ENCODE data around the gene AGER.
"Not testable (repeated sequence)": the region's sequence is repeated elsewhere in the genome, so short reads cannot be mapped to it uniquely, and the experiment has no call there.

The AGER gene

DNA sequence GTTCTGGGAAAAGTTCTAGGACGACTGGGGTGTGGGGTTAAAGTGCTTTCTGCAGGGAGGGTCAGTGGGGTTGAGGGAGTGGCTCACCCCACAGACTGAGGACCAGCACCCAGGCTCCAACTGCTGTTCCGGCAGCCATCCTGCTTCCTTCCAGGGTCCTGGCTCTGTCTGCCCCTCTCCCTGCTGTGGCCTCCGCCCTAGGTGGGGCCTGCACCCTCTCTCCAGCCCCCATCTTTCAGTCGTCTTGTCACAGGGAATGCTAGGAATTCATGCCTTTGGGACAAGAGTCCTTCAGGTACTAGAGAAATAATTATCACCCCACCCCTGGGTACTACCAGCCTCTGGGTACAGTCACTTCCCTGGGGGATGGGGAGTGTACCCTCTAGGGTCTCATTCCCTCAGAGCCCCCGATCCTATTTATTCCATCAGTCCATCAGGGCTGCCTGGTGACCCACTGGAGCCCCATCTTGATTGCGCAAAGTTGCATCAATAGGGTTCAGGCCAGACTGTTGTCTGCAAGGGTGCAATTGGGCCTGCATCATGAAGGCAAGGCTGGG, at the start of gene AGER:
Gene AGER (minus strand): TSS at position 170 of the 557 bp plus-strand sequence. CDS start 31 bp downstream, at position 139.
- no peak for DNase-seq

DNA sequence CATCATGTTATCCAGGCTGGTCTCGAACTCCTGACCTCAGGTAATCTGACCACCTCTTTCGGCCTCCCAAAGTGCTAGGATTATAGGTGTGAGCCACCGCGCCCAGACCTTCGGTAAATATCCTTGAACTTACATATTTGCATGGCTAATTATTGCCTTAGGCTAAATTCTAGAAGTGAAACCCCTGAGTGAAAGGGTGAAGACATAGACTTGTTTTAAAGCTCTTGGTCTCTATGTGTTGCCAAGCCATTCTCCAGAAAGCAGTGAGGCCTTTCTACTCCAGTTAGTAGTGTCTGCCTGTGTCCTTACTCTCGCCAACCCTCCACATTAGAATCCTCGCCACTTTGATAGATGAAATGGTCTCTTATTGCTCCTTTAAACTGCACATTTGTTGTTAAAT, 42.4 kb upstream of the AGER start:
- no peak for DNase-seq

GRCh38 chr6:32224696-32225095, 40.6 kb upstream of the AGER start:
- no peak for DNase-seq

- no peak for DNase-seq
Observed at GRCh38 chr6:32223258-32224235, 39.5 kb upstream of the AGER start, which contains the start of gene NOTCH4. NOTCH4 (minus strand) TSS chr6:32224067; CDS start chr6:32223928, 139 bp downstream.

GRCh38 chr6:32222333-32223230, 38.5 kb upstream of the AGER start:
- DNase-seq: no peak

DNA sequence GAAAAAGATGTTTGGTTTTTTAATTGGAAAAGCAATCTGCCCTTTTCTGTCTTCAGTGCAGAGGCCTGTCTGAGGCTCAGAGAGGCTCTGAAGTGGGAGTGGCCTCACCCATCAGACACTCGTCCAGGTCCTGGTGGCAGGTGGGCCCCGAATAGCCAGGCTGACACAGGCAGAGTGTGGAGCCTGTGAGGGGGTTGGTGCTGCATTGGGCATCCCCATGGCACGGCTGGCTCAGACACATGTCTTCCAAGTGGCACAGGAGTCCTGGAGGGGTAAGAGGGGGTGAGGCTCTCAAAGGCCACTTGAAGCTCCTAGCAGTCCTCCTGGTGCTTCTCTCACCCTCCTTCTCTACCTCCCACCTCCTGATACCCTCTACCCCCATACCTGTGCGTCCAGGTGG, 36.0 kb upstream of the AGER start:
- no peak for DNase-seq

GRCh38 chr6:32218167-32218566, 34.1 kb upstream of the AGER start:
- no peak for DNase-seq

DNA sequence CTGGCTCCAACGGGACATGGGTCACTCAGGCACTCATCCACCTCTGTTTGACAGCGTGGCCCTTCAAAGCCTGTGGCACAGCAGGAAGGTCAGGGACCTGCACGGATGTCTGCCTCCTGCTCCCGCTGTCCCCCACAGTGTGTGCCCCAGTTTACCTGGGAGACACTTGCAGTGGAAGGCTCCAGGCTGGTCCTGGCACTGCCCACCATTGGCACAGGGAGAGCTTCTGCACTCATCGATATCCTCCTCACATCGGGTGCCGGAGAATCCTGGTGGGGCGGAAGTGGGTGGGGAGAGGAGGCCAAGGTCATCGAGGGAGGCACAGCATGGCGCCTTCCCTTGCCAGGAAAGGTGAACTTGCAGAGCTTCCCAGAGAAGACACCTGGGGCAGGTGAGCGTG, 32.9 kb upstream of the AGER start:
- DNase-seq: no peak

- DNase-seq: no peak
Observed at GRCh38 chr6:32216285-32216684, 32.2 kb upstream of the AGER start.

DNA sequence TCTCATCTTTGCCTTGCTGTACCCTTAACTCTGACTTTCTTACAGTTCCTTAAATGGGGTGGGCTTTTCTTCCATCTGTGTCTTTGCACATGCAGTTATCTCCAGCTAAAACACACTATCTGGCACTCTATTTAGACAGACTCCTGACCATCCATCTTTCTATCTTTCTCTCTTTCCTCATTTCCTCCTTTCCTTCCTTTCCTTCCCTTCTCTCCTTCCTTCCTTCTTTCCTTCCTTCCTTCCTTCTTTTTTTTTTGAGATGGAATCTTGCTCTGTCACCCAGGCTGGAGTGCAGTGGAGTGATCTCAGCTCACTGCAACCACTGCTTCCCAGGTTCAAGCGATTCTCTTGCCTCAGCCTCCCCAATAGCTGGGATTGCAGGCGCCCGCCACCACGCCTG, 31.6 kb upstream of the AGER start:
- no peak for DNase-seq

DNA sequence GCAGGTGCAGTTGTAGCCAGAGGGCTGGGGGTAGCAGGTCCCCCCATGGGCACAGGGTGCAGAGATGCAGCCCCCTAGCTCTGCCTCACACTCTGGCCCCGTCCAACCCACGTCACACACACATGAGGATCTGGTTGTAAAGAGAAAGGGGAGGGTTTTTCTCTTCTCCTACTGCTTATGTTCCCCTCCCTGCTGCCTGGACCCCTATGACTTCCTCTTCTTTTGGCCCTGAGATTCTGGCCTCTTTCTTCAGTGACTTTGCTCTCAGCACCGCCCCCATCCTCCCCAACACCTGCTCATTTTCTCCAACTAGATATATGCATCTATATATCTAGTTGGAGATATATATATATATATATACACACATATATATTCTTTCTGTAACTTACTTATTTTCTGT, 30.1 kb upstream of the AGER start:
- no peak for DNase-seq

- DNase-seq: no peak
Observed at GRCh38 chr6:32213649-32214048, 29.6 kb upstream of the AGER start.

GRCh38 chr6:32212076-32212760, 28.2 kb upstream of the AGER start:
- no peak for DNase-seq

- not testable (repeated sequence) for DNase-seq
Observed at GRCh38 chr6:32211432-32211831, 27.4 kb upstream of the AGER start.

DNA sequence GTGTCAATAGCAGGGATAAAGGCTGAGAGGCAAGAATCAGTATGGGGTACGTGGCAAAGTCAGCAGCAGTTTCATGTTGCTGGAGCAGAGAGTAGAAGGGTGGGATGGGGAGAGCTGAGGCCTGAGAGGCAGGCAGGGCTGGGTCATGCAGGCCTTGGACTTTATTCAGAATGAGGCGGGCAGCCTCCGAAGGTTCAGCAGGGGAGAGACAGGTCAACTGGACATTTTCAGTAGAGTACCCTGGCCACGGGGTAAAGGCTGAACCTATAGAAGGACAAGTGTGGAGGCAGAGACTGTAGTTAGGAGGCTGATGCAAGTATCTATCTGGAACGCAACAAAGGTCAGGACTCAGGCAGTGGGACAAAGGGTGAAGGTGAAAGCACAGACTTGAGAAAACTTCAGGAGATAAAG, 26.1 kb upstream of the AGER start:
- DNase-seq: no peak

- DNase-seq: no peak
Observed at GRCh38 chr6:32208996-32209395, 24.9 kb upstream of the AGER start.

GRCh38 chr6:32204268-32204715, 20.2 kb upstream of the AGER start:
- DNase-seq: no peak

GRCh38 chr6:32203426-32204267, 19.6 kb upstream of the AGER start:
- DNase-seq: peak; percentile 32

DNA sequence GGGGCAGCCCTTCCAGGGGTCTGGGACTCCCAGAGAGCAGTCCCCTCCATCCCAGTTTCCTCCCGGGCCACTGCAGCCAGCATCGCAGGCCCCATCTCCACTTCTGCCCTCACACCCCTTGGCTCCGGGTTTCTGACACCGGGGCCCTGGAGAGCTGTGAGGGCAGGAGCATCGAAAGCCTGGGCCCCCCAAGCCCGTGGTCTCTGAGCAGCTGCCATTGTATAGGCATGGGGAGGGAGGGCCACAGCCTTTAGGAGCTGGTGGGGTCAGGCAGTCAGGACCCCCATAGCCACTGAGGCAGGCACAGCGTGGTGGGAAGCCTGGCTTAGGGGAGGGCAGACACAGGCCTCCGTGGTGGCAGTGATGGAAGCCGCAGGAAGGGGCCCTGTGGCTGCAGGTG, 18.1 kb upstream of the AGER start:
- no peak for DNase-seq

- DNase-seq: no peak
Observed at GRCh38 chr6:32200711-32201475, 16.8 kb upstream of the AGER start.

GRCh38 chr6:32198866-32199265, 14.8 kb upstream of the AGER start:
- no peak for DNase-seq

Measured in DMS79 treated with DMSO at 0.1 percent for 48 hours (cell line).